Measurements from ENCODE around the gene RHBDF1.

DNA sequence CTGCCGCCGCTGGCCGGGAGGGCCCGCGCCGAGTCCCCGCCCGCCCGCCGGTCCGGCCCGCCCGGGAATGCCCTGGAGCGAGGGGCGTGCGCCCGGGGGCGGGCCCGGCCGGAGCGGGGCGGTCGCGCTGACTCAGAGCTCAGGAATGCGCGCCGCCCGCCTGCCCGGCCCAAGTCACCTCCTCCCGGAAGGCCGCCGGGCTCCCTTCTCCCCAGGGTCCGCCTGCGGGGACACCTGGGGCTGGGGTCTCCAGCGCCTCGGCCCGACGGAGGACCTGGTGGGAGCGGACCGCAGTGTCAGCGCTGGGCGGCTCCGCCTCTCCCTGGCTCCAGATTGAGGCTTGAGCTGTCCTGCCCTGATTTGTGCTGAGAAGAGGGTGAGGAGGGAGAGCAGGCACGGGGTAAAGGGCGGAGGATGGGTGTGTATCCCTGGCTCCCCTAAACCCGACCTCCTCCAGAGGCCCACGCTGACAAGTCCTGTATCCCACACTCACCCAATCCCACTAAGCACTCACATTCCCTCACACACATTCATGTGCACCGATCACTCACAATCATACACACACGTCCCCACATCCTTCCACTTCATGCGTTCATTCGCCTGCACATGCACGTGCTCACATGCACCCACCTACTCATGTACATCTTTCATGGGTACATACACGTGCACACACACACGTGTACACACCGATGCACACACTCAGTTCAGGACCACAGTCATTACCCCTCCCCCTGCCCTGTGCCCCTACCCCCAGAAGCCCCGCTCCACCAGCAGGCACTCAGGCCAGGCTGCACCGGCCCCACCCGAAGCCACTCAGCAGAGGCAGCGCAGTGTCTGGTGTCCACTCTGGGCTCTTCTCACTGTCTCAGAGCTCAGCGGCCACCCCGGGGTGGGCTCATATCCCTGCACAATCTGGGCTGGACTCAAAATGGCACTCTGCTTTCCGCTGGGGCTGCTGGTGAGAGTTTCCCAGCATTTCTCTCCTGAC lies at the start of gene RHBDF1:
- TF ChIP-seq, protein P1, sequence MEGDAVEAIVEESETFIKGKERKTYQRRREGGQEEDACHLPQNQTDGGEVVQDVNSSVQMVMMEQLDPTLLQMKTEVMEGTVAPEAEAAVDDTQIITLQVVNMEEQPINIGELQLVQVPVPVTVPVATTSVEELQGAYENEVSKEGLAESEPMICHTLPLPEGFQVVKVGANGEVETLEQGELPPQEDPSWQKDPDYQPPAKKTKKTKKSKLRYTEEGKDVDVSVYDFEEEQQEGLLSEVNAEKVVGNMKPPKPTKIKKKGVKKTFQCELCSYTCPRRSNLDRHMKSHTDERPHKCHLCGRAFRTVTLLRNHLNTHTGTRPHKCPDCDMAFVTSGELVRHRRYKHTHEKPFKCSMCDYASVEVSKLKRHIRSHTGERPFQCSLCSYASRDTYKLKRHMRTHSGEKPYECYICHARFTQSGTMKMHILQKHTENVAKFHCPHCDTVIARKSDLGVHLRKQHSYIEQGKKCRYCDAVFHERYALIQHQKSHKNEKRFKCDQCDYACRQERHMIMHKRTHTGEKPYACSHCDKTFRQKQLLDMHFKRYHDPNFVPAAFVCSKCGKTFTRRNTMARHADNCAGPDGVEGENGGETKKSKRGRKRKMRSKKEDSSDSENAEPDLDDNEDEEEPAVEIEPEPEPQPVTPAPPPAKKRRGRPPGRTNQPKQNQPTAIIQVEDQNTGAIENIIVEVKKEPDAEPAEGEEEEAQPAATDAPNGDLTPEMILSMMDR (IDR thresholded peaks at IDR 0.05), result no peak
- TF ChIP-seq POLR2A (IDR thresholded peaks at IDR 0.05; ENCODE audit: low read depth) (no peak), POLR2AphosphoS5 (IDR thresholded peaks at IDR 0.05) (peak in 1 of 2 donors; percentile 21), EP300 (IDR thresholded peaks at IDR 0.05) (no peak)

All from esophagus muscularis mucosa (tissue), 4 donors.